ENCODE measurements around the gene LIMCH1. TPM values are rescaled to one million over a fixed set of nuclear protein-coding genes. Genes with fewer than 3 reads are reported as not detected.
"Not testable (repeated sequence)": the region's sequence is repeated elsewhere in the genome, so short reads cannot be mapped to it uniquely, and the experiment has no call there.

Gene LIMCH1
- total RNA-seq, 1 donor from 2014 or later = 66.2 TPM

DNA sequence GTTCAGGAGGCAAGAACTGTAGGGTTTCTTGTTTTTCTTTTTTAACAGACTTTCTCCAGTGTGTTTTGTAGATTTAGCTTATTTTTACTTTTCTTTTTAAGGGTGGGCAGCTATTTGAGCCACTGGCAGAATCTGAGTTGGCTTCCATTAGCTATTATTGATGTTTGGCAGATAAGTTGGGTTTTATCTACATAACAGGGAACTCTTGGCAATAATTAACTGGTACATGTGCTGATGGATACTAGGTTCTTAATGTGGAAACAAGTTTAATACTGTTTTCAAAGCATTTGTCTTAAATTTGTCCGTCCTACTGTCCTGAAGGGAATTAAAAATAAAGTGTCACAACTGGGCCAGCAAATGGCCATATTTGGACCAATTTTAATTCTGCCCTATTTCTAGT is 130.1 kb downstream of the LIMCH1 start:
- no peak for DNase-seq (ENCODE audit: extremely low read depth, low read depth, low spot score)

DNA sequence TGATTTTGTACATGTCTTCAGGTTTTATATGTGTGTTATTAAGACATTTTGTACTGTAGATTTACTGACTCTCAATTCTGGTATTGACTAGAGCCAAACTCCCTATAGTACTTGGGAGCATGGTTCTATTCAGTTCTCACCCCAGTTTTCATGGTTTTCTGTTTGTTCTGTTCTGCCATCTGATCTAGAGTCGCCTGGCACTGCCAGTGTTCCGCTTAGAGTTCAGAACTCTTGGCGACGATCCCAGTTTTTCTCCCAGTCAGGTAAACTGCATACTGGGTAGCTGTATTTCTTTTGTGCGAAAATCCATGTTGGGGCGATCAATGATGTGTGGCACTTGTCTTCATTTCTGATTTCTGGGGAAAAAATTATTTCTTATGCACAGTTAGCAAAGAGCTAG is 132.6 kb downstream of the LIMCH1 start:
- no peak for DNase-seq (ENCODE audit: extremely low read depth, low read depth, low spot score)

DNA sequence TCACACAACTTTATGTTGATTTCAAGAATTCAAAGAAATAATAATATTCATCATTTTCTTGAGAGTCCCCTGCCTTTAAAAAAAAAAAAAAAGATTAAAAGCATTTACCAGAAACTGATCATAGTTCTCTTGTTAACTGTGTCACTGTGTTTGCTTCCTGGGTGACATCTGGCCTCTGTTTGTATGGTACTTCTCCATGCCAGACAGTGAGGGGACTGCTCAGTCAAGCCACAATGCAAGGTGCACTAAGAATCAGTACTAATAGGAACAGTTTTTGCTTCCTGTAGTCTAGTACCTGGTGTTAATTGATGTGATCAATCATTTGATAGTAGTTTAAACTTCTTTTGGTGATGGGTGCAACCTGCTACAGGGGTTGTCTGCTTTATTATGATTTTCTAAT is 133.0 kb downstream of the LIMCH1 start:
- DNase-seq (ENCODE audit: extremely low read depth, low read depth, low spot score) = no peak

DNA sequence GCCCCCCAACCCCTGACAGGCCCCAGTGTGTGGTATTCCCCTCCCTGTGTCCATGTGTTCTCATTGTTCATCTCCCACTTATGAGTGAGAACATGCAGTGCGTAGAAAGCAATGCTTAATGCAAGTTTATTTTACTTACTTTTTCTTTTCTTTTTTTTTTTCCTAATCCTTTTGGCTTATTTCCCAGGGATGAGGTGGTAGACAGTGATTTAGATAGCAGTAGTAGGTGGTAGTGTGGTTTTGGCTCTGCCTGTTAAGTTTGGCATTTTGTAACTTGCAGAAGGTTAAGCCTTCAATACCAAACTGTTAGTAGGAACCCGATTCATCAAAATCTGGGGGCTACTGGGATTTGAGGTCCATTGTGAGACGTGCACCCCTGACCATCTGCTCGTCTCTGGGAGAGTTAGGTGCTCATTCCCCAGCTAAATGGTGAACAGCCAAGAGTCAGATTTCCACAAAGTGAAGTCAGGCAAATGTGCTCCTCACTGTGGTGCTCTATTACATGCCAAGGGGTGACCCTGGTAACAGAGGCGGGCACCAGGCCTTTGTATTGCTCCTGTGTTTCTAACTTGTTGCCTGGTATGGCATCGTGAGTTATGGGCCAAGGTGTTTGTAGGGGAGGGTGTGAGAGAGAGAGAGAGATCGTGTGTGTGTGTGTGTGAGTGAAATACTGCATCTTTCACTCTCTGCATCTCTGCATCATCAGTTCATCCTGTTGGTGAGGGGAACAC is 140.3 kb downstream of the LIMCH1 start:
- no peak for DNase-seq (ENCODE audit: extremely low read depth, low read depth, low spot score)

DNA sequence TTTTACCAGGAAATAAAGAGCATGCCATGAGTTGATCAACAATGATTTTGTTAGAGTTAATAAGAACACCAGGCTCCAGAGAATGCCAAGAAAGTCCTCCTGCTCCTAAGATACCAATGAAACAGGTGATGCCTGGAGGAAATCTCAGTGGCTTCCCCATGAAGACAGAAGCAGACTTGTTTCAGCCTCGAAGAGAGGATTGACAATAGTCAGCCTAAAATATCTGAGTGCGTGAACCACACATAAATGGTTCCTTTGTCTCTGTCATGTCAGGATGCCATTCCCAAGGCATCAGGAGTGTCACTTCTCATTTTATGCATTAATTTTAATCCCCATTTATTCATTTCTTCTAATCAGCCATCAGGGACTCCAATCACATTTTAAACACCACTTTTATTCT is 141.0 kb downstream of the LIMCH1 start:
- DNase-seq (ENCODE audit: extremely low read depth, low read depth, low spot score) = no peak

DNA sequence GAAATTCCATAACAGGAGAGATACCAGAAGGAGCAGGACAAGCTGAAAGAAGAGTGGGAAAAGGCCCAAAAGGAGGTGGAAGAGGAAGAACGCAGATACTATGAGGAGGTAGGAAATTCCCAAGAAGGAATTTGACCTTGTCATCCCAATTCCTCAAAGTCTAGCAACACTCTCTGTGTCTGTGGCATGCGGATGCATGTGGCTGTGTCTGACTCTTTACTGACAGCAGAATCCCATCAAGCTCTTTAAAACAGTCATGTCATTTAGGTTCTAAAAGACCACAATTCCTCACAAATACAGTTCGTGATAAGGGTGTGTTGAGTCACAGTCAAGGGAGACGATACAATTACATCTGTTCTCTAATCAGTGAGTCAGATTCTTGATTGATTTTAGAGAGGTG is 142.0 kb downstream of the LIMCH1 start:
- no peak for DNase-seq (ENCODE audit: extremely low read depth, low read depth, low spot score)

DNA sequence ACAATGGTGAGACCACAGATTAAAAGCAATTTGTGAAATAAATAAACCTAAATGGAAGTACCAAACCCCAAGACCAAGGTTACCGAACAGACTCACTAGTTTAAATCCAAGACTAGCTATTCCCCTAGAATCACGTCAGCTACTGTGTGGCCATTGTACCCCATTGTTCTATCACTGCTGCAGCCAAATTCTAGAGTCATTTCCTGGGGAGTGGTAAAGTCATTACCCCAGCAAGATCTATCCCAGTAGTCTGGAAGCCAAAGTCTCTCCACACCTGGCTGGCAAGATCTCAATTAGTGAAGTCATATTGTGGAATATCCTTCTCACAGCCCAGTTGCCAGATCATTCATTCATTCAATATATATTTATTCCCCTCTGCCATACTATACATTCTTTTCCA is 143.1 kb downstream of the LIMCH1 start:
- no peak for DNase-seq (ENCODE audit: extremely low read depth, low read depth, low spot score)

DNA sequence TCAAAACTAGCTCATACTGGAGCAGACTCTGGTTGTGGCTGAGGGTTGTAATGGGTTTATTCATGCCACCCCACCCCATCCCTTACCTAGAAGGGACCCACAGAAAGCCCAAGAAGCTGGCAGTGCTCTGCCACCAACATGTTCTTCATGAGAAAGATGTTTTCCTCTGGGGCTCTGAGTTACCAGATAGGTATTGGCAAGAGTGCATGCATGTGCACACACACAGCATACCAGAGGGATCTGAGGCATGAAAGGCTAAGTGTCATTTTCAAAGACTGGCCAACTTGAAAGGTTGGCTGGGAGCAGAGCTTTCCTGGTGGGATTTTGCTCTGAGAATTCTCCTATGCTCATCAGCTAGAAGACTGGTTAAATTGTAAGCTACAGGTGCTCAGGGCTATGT is 145.4 kb downstream of the LIMCH1 start:
- no peak for DNase-seq (ENCODE audit: extremely low read depth, low read depth, low spot score)

DNA sequence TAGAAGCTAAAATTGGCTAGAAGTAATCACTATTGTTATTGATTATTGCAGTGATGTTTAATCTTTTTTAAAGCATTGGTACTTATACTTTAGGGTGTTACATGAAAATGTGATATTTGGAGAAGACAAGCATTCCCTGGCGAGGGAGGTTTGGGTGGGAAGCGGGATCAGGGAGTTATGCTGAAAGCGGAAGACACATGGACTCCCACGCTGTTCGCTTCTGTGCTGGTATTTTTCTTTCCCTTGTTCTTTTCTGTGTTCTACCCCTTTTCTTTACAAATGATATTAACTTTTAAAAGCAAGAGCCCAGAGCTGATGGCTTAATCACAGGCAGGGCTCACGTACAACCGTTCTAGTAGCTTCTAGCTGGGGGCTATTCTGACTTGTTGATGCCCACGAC is 148.9 kb downstream of the LIMCH1 start:
- DNase-seq (ENCODE audit: extremely low read depth, low read depth, low spot score) = no peak

DNA sequence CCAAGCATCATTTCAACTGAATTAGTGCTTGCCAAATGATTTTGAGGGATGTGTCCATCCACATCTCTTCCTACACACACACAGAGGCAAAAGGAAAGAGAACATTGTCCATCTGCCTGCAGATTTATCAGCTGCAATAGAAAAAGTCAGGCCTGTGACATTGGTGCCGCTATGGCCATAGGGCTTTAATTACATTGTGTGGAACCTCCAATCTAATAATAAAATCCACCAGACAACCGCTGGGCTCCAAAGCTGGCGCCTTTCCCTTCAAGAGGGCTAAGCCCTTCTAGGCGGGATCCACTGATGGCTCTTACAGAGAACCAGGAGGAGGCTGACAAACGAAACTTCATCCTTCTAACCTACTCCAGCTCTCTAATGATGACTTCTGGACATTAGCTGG is 150.0 kb downstream of the LIMCH1 start:
- no peak for DNase-seq (ENCODE audit: extremely low read depth, low read depth, low spot score)

DNA sequence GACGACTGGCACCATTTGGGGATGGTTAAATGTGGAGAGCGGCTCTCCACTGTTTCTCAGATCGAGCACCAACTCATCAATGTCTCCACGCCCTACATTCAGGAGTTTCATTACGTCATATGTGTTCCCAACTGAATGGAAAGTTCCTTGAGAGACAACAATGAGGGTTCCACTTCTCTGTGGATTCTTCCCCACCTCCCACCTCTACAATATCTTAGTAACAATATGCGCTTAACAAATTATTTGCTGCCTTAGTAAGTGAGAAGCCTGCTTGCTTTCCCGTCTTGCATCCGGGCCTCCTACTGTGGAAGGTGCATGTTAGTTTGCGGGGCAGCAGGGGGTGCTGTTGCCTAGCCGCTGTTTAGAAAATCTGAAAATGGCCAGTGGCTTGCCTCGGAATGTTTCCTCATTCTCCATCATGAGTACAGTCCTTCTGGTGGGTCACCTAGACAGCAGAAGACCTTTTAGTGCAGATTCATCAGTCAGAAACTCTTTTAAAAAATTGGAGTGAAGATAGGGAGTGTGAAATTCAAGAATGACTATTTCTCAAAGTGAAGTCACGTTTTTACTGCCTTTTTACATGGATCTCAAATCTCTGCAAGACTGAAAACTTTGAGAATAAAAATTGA is 154.9 kb downstream of the LIMCH1 start:
- DNase-seq (ENCODE audit: extremely low read depth, low read depth, low spot score) = peak; percentile 18

DNA sequence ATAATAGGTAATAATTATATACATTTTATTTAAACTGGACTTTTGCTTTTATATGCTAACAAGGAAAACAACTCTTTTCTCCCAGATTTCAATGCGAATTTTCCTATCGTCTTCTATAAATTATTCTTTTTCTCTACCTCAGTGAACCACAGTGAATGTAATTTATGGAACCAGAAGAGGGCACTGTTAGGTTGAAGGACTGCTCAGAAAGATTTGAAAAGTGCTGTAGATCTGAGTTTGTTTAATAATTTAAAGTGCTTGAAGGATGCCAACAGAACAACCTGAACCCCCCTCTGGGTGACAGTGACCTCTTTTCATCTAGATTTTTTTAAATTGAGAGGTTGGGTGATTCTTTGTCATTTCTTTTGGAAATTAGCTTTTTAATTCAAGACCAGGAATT is 155.7 kb downstream of the LIMCH1 start:
- DNase-seq (ENCODE audit: extremely low read depth, low read depth, low spot score) = peak; percentile 16

DNA sequence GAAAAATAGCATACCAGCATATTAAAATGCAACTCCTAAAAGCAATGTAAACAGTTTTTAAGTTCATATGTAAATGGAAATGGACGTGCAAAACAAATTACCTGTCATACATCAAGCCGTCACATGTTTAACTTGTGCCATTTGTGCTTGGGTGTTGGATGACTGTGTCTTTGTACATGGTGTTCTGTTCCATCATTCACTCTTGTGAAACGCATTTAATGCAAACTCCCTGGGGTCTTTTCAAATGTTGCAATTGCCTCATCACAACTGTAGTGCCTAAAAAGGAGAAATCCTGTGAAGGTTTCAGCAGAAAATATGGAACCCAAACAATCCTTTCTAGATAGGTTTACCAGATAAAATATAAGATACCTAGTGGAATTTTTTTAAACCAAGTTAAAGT is 158.2 kb downstream of the LIMCH1 start:
- DNase-seq (ENCODE audit: extremely low read depth, low read depth, low spot score) = no peak

DNA sequence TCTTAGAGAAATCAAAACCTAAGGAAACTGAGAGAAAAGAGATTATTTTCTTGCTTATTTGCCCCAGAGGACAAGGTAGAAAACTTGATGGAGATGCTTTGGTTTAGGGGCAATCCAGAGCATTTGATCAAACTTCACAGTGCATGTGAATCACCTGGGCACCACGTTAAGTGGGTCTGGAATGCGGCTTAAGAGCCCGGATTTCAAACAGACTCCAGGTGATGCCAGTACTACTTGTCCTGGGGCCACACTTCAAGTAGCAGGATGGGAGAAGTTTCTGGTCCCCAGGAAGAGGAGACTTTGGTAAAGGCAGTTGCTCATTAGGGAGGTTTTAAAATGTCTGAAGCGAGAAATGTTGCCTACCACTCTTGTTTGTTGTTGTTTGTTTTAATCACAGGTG is 158.8 kb downstream of the LIMCH1 start:
- no peak for DNase-seq (ENCODE audit: extremely low read depth, low read depth, low spot score)

DNA sequence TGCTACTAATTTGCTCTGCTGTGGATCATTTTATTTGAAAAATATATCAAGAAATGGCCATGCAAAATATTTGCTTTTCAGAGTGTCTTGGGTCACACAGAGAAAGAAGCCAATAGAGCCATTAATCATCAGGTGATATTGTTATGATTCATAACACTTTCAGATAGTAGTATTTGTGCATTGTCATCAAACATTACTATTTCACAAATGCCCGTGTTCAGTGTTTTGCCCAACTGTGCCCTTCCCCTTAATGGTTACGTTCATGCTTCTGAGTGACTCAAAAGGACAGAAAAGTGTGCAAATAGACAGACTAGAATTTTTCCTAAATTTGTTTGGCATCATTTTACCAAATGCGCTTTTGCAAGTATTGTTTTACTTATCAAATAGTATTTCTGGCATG is 164.0 kb downstream of the LIMCH1 start:
- no peak for DNase-seq (ENCODE audit: extremely low read depth, low read depth, low spot score)

DNA sequence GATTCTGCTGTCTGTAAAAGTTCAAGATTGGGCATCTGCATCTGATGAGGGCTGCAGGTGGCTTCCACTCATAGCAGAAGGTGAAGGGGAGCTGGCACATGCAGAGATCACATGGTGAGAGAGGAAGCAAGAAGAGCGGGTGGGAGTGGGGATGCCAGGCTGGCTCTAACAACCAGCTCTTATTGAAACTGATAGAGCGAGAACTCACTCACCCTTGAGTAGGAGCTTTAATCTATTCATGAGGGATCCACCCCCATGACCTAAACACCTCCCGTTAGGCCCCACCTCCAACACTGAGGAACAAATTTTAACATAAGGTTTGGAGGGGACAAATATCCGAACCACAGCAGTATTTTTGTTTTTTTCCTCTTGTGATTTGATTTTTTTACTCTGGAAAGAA is 164.8 kb downstream of the LIMCH1 start:
- no peak for DNase-seq (ENCODE audit: extremely low read depth, low read depth, low spot score)

DNA sequence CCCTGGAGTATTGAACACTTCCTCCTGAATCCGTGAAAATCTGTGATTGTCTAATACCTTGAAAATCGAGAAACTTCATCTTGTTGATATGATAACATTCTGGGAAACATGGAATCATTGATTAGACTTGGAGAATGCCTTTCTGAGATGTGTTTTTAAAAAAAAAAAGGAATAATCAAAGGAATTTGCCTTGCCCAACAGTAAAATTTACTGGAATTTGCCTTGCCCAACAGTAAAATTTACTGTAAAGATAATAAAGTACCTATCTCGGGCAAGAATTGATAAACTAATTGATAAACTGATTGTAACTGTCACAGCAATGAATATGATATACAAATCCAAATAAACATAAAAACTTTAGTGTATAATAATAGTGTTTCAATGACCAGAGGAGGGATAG is 165.8 kb downstream of the LIMCH1 start:
- DNase-seq (ENCODE audit: extremely low read depth, low read depth, low spot score) = no peak

DNA sequence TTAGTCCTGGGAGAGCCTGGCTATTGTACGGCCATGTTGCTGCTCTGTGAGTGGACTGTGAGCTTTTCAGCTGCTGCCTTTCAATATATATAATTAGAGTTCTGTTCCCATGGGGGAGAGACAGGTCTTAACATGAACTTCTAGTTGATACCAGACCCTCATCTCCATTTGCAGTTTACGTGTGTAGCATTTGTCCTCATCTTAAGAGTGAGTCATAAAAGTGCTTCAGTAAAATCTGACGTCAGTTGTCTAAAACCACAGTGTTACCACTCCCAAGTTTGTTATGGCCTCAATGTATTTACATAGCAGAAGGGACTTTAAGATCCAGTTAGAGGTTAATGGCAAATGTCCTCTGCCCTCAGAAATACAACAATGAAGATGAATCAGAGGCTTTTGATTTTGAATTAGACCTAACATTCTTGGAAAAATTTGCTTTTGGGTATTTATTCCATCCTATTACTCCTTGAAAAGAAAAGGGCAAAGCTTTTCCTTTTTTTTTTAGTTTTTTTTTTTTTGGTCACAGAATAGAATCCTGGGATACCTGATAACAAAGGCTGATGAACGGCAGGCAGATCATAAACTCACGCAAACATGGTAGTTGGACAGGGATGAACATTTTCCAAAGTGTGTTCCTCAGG is 172.0 kb downstream of the LIMCH1 start:
- DNase-seq (ENCODE audit: extremely low read depth, low read depth, low spot score) = no peak

DNA sequence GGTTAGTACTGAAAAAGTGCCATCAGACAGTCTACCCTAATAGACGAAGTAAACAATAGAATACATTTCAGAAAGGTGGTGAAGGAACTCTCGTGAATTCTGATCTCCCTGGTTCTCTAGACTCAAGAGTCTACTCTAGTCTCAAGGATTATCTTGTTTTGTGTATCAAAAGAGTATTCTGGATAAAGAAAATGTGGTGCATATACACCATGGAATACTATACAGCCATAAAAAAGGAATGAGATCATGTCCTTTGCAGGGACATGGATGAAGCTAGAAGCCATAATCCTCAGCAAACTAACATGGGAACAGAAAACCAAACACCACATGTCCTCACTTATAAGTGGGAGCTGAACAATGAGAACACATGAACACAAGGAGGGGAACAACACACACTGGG is 173.7 kb downstream of the LIMCH1 start:
- DNase-seq (ENCODE audit: extremely low read depth, low read depth, low spot score) = not testable (repeated sequence)

DNA sequence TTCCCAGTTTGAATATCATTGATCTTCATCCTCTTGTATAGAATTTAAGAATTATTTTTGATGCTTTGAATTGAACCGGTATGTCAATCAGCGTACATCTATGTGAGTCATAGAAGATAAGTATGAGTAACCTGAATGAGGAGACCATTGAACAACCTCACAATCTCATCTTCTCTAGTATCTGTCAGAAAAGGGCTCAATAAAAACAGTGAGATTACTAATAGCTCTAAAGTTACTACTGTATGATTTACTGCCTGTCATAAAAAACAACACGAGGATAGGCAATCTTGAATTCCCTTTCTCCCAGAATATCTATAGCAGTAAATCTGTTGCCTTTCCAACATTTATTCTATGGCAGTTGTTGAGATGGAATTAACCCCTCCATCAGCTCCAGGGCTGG is 174.5 kb downstream of the LIMCH1 start:
- DNase-seq (ENCODE audit: extremely low read depth, low read depth, low spot score) = no peak

DNA sequence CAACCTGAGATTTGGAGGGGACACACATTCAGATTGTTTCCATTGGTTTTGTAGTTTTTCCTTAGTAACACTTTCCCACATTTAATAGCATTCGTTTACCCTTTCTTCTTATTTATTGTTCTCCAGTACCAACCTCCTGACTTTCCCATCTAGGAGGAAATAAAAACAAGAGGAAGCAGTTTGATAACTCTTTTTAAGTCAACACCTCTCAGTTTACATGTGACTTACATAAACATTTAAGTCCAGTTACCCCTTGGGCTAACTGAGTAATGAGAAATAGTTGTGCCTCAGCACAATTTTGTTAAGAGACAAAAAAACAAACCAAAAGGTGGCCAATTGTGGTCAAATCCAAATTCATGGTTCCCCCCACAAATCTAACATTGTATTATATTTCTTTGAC is 175.8 kb downstream of the LIMCH1 start:
- no peak for DNase-seq (ENCODE audit: extremely low read depth, low read depth, low spot score)

DNA sequence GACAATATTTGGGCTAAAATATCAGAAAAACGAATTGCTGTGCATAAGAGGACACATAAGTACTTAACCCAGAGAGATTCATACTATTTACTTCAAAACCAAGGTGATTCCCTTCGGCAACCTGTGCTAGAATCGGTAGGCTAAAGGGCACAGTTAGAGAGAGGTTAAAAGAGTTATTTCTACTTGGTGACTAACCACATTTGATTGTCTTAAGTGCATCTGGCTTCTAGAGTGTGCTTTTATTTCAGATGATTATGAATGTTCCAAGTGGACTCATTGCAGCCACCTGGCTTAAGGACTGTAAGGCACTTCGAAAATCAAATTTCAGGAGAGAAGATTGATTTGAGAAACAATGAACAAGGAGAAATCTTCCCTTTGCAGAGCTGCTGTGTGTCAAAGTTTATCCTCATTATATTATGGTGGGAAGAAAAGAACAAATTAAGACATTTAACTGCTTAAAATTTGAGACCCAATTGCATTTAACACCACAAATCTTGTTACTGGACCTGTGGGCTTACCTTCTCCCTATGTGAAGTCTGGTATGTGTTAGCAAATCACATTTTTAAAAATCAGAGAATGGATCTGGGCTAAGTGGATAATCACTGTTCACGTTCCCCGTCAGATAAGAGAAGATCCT is 176.5 kb downstream of the LIMCH1 start:
- DNase-seq (ENCODE audit: extremely low read depth, low read depth, low spot score) = no peak

Data from glomerular endothelial cell (primary cell).